ENCODE data around the gene NYAP2.

The NYAP2 gene

GRCh38 chr2:225487878-225488416, 88.4 kb downstream of the NYAP2 start:
- no peak for DNase-seq

GRCh38 chr2:225488743-225489142, 89.2 kb downstream of the NYAP2 start:
- DNase-seq = no peak

- no peak for DNase-seq
Observed at GRCh38 chr2:225493420-225494099, 94.0 kb downstream of the NYAP2 start.

GRCh38 chr2:225494100-225494459, 94.6 kb downstream of the NYAP2 start:
- DNase-seq = no peak

GRCh38 chr2:225495706-225496105, 96.2 kb downstream of the NYAP2 start:
- DNase-seq = no peak

GRCh38 chr2:225496568-225496967, 97.1 kb downstream of the NYAP2 start:
- DNase-seq = no peak

- DNase-seq = no peak
Observed at GRCh38 chr2:225497166-225497565, 97.7 kb downstream of the NYAP2 start.

- no peak for DNase-seq
Observed at GRCh38 chr2:225501022-225501421, 101.5 kb downstream of the NYAP2 start.

GRCh38 chr2:225502971-225503370, 103.5 kb downstream of the NYAP2 start:
- DNase-seq = no peak

- DNase-seq = no peak
Observed at GRCh38 chr2:225510796-225511195, 111.3 kb downstream of the NYAP2 start.

GRCh38 chr2:225512469-225512868, 113.0 kb downstream of the NYAP2 start:
- no peak for DNase-seq

GRCh38 chr2:225512876-225513540, 113.5 kb downstream of the NYAP2 start:
- no peak for DNase-seq

- DNase-seq = no peak
Observed at GRCh38 chr2:225515033-225515432, 115.5 kb downstream of the NYAP2 start.

GRCh38 chr2:225526760-225527390, 127.4 kb downstream of the NYAP2 start:
- no peak for DNase-seq

GRCh38 chr2:225531559-225531958, 132.0 kb downstream of the NYAP2 start:
- DNase-seq = no peak

GRCh38 chr2:225532096-225532495, 132.6 kb downstream of the NYAP2 start:
- no peak for DNase-seq

GRCh38 chr2:225534037-225534436, 134.5 kb downstream of the NYAP2 start:
- DNase-seq = no peak

- DNase-seq = no peak
Observed at GRCh38 chr2:225534697-225535096, 135.2 kb downstream of the NYAP2 start.

- DNase-seq = no peak
Observed at GRCh38 chr2:225536036-225536435, 136.5 kb downstream of the NYAP2 start.

- DNase-seq = no peak
Observed at GRCh38 chr2:225543626-225544025, 144.1 kb downstream of the NYAP2 start.

GRCh38 chr2:225556461-225556860, 157.0 kb downstream of the NYAP2 start:
- no peak for DNase-seq

- DNase-seq = no peak
Observed at GRCh38 chr2:225558399-225559071, 159.0 kb downstream of the NYAP2 start.

GRCh38 chr2:225559072-225559415, 159.5 kb downstream of the NYAP2 start:
- no peak for DNase-seq

GRCh38 chr2:225566798-225567197, 167.3 kb downstream of the NYAP2 start:
- no peak for DNase-seq

All from DMS79 treated with DMSO at 0.1 percent for 48 hours (cell line).